Astrocyte of the cerebellum (primary cell): ENCODE measurements around the gene AOPEP.

Experiments used
- DNase-seq: peaks from one replicate; pipeline ENCODE4 v3.0.0-alpha.2; 2011; ENCODE audit warnings: low read depth
- H3K4me3 ChIP-seq: 2 replicates; pipeline ENCODE4 v1.5.1; 2011; ENCODE audit warnings: mild to moderate bottlenecking, low read depth, low read length, moderate library complexity
- CTCF ChIP-seq: IDR thresholded peaks from 2 replicates; pipeline ENCODE4 v1.5.1; 2012; ENCODE audit warnings: low read length, low read depth, moderate library complexity, mild to moderate bottlenecking; ENCODE audit errors: missing control alignments
- in situ Hi-C: cut with HindIII; loops from 2 replicates; pipeline ENCODE4 v1.10.0; 2017; ENCODE audit warnings: low sequenced_read_pairs

AOPEP gene

GRCh38 chr9:94713436-94714215 lies 12.9 kb upstream of the AOPEP start:
- DNase-seq, result no peak
- in situ Hi-C loops, result no loop called here
- no peak for TF ChIP-seq CTCF
- H3K4me3 ChIP-seq, result no peak overlapping the region

GRCh38 chr9:94714494-94714893 lies 12.0 kb upstream of the AOPEP start:
- TF ChIP-seq CTCF, result no peak
- no peak for DNase-seq
- no peak overlapping the region for H3K4me3 ChIP-seq
- in situ Hi-C loops, result no loop called here

- DNase-seq, result no peak
- H3K4me3 ChIP-seq, result no peak overlapping the region
- no peak for TF ChIP-seq CTCF
- in situ Hi-C loops, result no loop called here
These were observed 8.7 kb upstream of the AOPEP start for GRCh38 chr9:94717761-94718160.

- no peak for DNase-seq
- no peak for TF ChIP-seq CTCF
- in situ Hi-C loops, result no loop called here
- H3K4me3 ChIP-seq, result no peak overlapping the region
These were observed 7.6 kb upstream of the AOPEP start for GRCh38 chr9:94718936-94719335.

- no peak for DNase-seq
- TF ChIP-seq CTCF, result no peak
- in situ Hi-C loops, result no loop called here
- no peak overlapping the region for H3K4me3 ChIP-seq
These were observed 6.6 kb upstream of the AOPEP start for GRCh38 chr9:94719878-94720277.

GRCh38 chr9:94720846-94721549 lies 5.5 kb upstream of the AOPEP start:
- in situ Hi-C loops, result no loop called here
- no peak for DNase-seq
- no peak for TF ChIP-seq CTCF
- no peak overlapping the region for H3K4me3 ChIP-seq
